ENCODE data around the gene TULP4. TPM values are rescaled to one million over a fixed set of nuclear protein-coding genes. Genes with fewer than 3 reads are reported as not detected.
A peak's percentile ranks its signal among the peaks of the same experiment; 100 is the strongest.

TULP4 gene
- total RNA-seq, 2 donors from 2014 or later: 140 to 199 TPM

- Histone ChIP-seq H3K27me3 (no peaks in the 10 kb centered on the region), H3K36me3 (no peaks in the 10 kb centered on the region), H3K9me3 (no peaks in the 10 kb centered on the region), H3K4me3 (no peak overlapping the region), H3K27ac (no peak overlapping the region), H3K4me1 (peaks cover 2 to 23% of the 10 kb centered on the region in 2 donors)
- DNase-seq (ENCODE audit: low spot score): no peak
- TF ChIP-seq, protein P1, sequence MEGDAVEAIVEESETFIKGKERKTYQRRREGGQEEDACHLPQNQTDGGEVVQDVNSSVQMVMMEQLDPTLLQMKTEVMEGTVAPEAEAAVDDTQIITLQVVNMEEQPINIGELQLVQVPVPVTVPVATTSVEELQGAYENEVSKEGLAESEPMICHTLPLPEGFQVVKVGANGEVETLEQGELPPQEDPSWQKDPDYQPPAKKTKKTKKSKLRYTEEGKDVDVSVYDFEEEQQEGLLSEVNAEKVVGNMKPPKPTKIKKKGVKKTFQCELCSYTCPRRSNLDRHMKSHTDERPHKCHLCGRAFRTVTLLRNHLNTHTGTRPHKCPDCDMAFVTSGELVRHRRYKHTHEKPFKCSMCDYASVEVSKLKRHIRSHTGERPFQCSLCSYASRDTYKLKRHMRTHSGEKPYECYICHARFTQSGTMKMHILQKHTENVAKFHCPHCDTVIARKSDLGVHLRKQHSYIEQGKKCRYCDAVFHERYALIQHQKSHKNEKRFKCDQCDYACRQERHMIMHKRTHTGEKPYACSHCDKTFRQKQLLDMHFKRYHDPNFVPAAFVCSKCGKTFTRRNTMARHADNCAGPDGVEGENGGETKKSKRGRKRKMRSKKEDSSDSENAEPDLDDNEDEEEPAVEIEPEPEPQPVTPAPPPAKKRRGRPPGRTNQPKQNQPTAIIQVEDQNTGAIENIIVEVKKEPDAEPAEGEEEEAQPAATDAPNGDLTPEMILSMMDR (IDR thresholded peaks at IDR 0.05): no peak
Measured at GRCh38 chr6:158557927-158558326, 245.7 kb downstream of the TULP4 start.

DNA sequence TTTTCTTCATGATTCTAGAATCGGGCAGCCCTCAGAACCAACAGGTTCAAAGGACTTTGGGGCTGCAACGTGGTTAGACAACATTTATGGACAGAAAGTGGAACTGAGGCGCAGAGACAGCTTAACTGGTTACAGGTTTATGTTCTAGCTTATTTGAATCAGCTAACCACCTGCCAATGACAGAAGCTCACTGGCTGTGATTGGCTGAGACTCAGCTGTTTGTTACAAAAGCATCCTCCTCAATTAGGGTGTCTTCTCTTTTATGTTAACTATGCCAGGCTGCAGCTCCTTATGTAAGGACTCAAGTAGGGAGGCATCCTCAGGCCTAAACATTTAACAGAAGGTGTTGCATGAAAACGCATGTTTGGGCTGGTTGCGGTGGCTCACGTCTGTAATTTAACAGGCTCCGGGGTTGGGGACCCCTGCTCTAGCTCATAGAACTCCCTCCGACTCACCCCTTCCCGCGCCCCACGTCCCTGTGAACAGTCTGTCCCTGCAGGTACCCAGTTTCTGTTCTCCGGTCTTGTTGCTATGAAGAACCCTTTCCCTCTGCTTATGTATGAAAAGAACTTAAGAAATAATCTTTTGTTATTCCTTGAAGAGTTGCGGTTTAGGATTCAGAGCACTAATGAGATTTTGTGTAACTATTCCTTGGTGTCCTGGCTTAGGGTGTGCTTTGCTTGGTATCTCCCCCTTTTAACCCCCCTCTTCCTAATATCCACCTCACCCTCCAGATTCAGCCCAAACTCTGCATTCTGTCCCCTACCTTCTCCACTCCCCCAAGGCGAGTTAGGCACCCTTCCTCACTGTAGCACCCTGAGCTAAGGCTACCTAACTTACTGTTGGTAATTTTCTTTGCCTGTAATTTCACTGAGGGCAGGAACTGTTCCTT, 246.4 kb downstream of the TULP4 start:
- Histone ChIP-seq H3K9me3 (no peaks in the 10 kb centered on the region), H3K27me3 (no peaks in the 10 kb centered on the region), H3K36me3 (no peaks in the 10 kb centered on the region), H3K27ac (no peak overlapping the region), H3K4me3 (no peak overlapping the region), H3K4me1 (peaks cover 2 to 23% of the 10 kb centered on the region in 2 donors)
- TF ChIP-seq, protein P1 (IDR thresholded peaks at IDR 0.05): no peak
- DNase-seq (ENCODE audit: low spot score): no peak

DNA sequence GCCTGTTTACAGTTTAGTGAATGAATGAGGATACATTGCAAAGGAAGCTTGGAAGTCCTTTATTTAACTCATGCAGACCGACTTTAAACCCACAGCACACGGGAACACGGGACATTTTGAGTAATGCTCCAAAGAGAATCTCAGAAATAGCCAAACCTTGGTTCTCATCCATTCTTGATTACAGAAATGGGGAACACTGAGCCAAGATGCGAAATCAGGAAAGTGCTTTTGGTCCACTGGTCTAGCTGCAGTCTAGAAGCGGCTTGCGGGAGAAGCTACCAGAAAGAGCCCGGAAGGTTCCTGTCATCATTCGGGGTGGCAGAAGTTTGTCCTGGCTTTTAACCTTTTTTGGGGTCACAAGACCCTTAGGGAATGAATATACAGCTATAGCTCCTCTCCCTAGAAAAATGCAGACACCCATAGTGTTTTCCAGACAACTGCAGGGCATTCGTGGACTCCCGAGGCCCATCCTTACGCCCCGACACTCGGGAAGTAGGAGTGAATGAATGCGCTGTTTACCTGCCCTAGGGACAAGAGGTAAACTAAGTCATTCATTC, 247.2 kb downstream of the TULP4 start:
- Histone ChIP-seq H3K27me3 (no peaks in the 10 kb centered on the region), H3K4me1 (peaks cover 2 to 23% of the 10 kb centered on the region in 2 donors), H3K4me3 (peak overlapping the region; percentile 92 to 95), H3K27ac (peak overlapping the region; percentile 86 to 87), H3K9me3 (no peaks in the 10 kb centered on the region), H3K36me3 (no peaks in the 10 kb centered on the region)
- TF ChIP-seq, protein P1 (IDR thresholded peaks at IDR 0.05): no peak
- DNase-seq (ENCODE audit: low spot score): no peak

DNA sequence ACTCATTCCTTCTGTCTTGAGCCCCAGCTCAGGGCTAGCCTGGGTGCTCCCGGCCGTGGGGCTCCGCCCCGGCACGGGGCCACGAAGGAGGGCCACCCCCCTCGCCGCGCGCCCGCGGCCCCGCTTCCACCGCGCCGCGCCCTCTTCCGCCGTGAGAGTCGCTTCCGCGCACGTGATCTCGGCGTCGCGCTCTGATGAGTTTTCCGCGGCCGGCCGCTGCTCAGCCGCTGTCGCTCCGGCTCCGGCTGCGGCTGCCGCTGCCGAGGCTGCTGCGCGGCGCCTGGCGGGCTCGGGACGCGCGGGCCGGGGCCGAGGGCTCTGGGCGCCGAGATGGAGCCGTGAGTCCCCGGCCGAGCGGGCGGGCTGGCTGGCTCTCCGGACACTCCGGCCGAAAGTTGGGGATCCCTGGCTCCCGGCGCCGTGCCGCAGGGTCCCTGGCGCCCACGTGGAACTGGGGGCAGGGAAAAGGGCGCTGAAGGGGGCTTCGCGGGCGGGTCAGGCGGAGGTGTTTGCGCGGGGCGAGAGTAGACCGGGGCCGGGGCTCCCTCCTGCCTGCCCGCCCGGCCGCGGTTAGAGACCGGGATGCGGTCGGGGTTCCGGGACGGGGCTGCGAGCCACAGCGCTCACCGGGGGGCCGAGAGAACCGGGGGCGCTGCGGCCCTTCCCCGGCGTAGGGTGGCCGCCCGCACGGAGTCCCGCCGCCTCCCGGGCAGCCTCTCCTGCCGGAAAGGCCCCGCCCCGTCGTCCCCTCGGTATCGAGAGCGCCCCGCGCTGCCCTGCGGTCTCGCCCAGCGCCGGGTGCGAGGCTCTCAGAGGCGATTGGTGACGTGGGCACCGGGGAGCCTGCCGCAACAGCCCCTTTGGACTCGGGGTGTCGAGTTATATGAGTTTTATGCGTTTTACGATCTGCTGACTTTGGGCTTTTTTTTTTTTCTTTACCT, 247.9 kb downstream of the TULP4 start, which contains the start of gene TMEM181:
TSS of gene TMEM181 (plus strand) at position 197 of the 941 bp plus-strand sequence. CDS start at position 331, 134 bp downstream.
- H3K4me1 ChIP-seq: peaks cover 2 to 23% of the 10 kb centered on the region in 2 donors
- peak within 1 kb of the TSS; percentile 92 to 95 for H3K4me3 ChIP-seq
- TF ChIP-seq, protein P1 (IDR thresholded peaks at IDR 0.05): peak in 1 of 2 donors; percentile 23
- H3K27me3 ChIP-seq: no peaks in the 10 kb centered on the region
- H3K9me3 ChIP-seq: no peaks in the 10 kb centered on the region
- no peaks in the 10 kb centered on the region for H3K36me3 ChIP-seq
- peak within 1 kb of the TSS; percentile 86 to 87 for H3K27ac ChIP-seq
- DNase-seq (ENCODE audit: low spot score): peak; percentile 74

DNA sequence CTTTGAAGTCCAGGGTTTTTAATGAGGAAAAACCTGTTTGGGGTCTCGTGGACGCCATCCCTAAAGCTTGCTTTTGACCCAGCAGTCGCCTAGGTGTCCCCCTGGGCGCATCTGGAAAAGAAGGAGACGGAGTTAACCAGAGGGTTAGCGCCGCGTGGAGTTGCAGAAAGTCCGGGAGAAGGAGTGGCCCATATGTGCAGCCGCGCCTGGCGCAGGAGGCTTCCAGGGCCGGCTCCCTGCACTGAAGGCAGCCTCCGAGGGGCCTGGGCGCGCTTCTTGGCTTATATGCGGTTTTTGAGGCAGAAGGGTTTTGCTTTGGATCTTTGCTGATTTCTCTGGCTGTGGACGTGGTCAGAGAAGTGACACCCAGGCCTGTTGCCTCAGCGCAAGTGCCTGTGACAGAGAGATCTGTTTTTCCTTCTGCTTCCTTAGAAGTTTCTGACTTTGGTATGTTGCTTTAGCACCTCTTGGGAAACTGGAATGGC, 248.6 kb downstream of the TULP4 start:
- H3K4me1 ChIP-seq: peaks cover 2 to 23% of the 10 kb centered on the region in 2 donors
- H3K4me3 ChIP-seq: peak overlapping the region; percentile 92 to 95
- H3K27me3 ChIP-seq: no peaks in the 10 kb centered on the region
- H3K9me3 ChIP-seq: no peaks in the 10 kb centered on the region
- no peaks in the 10 kb centered on the region for H3K36me3 ChIP-seq
- TF ChIP-seq, protein P1 (IDR thresholded peaks at IDR 0.05): no peak
- peak overlapping the region in 1 of 2 donors; percentile 86 for H3K27ac ChIP-seq
- DNase-seq (ENCODE audit: low spot score): no peak

Data from right atrium auricular region (tissue), 2 donors.